ENCODE measurements around the gene IRGC.
A peak's percentile ranks its signal among the peaks of the same experiment; 100 is the strongest.

IRGC gene

DNA sequence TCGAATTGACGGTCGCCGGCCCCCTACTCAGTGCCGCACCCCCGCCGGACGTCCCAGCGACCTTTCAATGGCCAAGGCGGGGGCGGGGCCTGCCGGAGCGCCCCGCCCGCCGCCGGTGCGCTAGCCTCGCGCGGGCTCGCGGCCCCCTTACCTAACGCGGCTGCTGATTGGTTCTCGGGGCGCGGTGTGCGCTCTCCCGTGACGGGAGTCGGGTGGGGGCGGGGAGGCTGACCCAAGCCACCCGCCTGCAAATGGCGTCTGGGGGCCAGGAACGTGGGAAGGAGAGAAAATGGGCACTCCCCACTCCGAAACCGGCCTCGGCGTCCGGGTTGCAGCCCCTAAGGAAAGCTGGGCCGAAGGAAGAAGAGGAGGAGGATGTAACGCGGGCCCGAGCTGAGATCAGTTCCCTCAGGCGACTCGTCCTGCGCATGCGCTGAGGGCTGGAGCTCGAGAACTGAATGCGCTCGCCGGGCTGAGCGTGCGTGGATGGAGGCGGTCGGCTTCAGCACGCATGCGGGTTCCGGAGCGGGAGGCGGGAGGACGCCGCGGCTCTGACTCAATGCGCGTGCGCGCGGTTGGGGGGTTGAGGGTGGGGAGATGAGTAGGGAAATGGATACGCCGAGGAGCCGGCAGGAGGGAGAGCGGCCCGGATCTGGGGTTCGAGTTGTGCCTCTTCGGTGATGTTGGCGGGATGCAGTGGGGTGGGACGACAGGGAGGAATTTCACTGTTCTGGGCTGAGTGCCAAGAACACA, 38.8 kb downstream of the IRGC start, which contains the start of gene SMG9:
TSS of gene SMG9 (minus strand) at position 460 of the 753 bp plus-strand sequence. CDS start 4,221 bp downstream, outside the sequence.
- TF ChIP-seq ZNF70 (CRISPR knock-in tag; IDR thresholded peaks at IDR 0.05) (no peak), ESRRG (CRISPR knock-in tag; IDR thresholded peaks at IDR 0.05) (no peak), GLIS3 (CRISPR knock-in tag; IDR thresholded peaks at IDR 0.05) (no peak), TOX (CRISPR knock-in tag; IDR thresholded peaks at IDR 0.05; ENCODE audit: borderline replicate concordance) (no peak)
- TF ChIP-seq, protein P1, sequence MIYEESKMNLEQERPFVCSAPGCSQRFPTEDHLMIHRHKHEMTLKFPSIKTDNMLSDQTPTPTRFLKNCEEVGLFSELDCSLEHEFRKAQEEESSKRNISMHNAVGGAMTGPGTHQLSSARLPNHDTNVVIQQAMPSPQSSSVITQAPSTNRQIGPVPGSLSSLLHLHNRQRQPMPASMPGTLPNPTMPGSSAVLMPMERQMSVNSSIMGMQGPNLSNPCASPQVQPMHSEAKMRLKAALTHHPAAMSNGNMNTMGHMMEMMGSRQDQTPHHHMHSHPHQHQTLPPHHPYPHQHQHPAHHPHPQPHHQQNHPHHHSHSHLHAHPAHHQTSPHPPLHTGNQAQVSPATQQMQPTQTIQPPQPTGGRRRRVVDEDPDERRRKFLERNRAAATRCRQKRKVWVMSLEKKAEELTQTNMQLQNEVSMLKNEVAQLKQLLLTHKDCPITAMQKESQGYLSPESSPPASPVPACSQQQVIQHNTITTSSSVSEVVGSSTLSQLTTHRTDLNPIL (CRISPR knock-in tag; IDR thresholded peaks at IDR 0.05; ENCODE audit: low read depth), result no peak
- ATAC-seq, result peak; percentile 82

DNA sequence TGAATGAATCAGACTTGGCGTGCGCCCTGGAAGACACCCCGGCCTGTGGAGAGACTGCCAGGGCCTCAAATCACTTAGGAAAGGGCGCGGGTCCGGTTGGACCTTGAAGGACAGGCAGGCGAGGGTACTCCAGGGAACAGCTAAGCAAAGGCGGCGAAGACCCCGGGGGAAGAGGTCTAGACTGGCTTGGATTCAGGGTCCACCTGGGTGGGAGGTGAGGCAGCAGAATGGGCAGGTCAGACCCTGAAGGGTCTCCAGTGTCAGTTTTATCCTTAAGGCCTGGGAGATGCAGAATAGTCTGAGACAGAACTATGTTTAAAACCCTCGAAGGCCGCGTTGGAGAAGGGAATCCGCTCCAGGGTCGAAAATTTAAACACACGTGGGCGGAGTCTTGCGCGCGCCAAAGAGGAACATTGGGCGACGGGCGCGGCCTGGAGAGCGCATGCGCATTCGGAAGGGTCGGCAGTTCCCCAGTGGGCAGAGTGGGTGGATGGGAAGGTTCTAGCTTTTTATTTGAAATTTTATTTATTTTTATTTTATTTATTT, 39.5 kb downstream of the IRGC start:
- peak; percentile 38 for ATAC-seq

DNA sequence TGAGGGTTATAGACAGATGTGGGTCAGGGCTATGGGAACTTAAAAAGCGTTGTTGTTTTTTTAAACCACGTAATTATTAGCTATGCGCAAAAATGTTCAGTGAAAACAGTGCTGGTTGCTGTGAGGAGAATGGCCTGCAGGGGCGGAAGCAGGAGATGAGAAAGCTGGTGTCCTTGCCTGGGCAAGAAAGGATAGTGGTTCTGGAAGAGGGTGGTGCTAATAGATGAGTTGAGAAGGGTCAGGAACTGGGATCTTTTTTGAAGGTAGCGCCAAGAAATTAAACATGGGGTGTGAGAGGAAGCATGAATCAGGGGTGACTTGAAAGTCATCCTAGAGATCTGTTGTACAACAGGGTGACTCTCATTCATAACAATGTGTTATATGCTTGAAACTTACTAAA, 43.6 kb downstream of the IRGC start:
- peak; percentile 32 for ATAC-seq
- no peak for TF ChIP-seq ZFP3 (CRISPR knock-in tag; IDR thresholded peaks at IDR 0.05)
- no peak for TF ChIP-seq BACH2 (CRISPR knock-in tag; IDR thresholded peaks at IDR 0.05; ENCODE audit: borderline replicate concordance)
- no peak for TF ChIP-seq PPARA (CRISPR knock-in tag; IDR thresholded peaks at IDR 0.05; ENCODE audit: borderline replicate concordance)
- TF ChIP-seq RARB (CRISPR knock-in tag; IDR thresholded peaks at IDR 0.05), result no peak
- TF ChIP-seq, protein P1 (CRISPR knock-in tag; IDR thresholded peaks at IDR 0.05; ENCODE audit: low read depth), result no peak
- TF ChIP-seq, protein P2, sequence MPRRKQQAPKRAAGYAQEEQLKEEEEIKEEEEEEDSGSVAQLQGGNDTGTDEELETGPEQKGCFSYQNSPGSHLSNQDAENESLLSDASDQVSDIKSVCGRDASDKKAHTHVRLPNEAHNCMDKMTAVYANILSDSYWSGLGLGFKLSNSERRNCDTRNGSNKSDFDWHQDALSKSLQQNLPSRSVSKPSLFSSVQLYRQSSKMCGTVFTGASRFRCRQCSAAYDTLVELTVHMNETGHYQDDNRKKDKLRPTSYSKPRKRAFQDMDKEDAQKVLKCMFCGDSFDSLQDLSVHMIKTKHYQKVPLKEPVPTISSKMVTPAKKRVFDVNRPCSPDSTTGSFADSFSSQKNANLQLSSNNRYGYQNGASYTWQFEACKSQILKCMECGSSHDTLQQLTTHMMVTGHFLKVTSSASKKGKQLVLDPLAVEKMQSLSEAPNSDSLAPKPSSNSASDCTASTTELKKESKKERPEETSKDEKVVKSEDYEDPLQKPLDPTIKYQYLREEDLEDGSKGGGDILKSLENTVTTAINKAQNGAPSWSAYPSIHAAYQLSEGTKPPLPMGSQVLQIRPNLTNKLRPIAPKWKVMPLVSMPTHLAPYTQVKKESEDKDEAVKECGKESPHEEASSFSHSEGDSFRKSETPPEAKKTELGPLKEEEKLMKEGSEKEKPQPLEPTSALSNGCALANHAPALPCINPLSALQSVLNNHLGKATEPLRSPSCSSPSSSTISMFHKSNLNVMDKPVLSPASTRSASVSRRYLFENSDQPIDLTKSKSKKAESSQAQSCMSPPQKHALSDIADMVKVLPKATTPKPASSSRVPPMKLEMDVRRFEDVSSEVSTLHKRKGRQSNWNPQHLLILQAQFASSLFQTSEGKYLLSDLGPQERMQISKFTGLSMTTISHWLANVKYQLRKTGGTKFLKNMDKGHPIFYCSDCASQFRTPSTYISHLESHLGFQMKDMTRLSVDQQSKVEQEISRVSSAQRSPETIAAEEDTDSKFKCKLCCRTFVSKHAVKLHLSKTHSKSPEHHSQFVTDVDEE (CRISPR knock-in tag; IDR thresholded peaks at IDR 0.05), result no peak
- no peak for TF ChIP-seq ZNF70 (CRISPR knock-in tag; IDR thresholded peaks at IDR 0.05)
- no peak for TF ChIP-seq ZC3H10 (CRISPR knock-in tag; IDR thresholded peaks at IDR 0.05)
- TF ChIP-seq ZNF565 (CRISPR knock-in tag; conservative IDR thresholded peaks at IDR 0.05; ENCODE audit: low read depth), result no peak
- TF ChIP-seq ZFP30 (CRISPR knock-in tag; IDR thresholded peaks at IDR 0.05), result no peak
- TF ChIP-seq TCF4 (CRISPR knock-in tag; IDR thresholded peaks at IDR 0.05; ENCODE audit: borderline replicate concordance), result no peak

More for the DNA sequence above, 39.5 kb downstream of the IRGC start:
- TF ChIP-seq ZNF565 (CRISPR knock-in tag; conservative IDR thresholded peaks at IDR 0.05; ENCODE audit: low read depth) (no peak), BACH2 (CRISPR knock-in tag; IDR thresholded peaks at IDR 0.05; ENCODE audit: borderline replicate concordance) (no peak), ISL1 (CRISPR knock-in tag; IDR thresholded peaks at IDR 0.05) (no peak), CSDC2 (CRISPR knock-in tag; IDR thresholded peaks at IDR 0.05) (no peak), ZNF70 (CRISPR knock-in tag; IDR thresholded peaks at IDR 0.05) (no peak), ESRRG (CRISPR knock-in tag; IDR thresholded peaks at IDR 0.05) (no peak), ZFP3 (CRISPR knock-in tag; IDR thresholded peaks at IDR 0.05) (no peak)
- TF ChIP-seq, protein P1 (CRISPR knock-in tag; IDR thresholded peaks at IDR 0.05; ENCODE audit: low read depth), result no peak

DNA sequence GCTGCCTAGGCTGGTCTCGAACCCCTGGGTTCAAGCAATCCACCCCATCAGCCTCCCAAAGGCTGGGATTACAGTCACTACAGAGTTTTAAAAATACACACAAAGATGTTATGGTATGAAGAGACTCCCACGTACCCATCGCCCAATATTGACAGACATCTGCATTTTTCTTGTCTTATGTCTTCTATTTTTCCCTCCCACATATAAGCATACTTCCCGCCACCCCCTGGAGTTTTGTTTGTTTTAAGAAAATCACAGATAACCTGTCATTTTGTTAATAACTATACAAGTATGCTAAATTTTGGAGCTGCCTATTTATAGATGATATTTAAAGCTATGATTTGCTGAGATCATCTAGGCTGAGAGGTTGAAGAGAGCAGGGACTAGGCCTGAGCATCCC, 45.1 kb downstream of the IRGC start:
- TF ChIP-seq ZFP30 (CRISPR knock-in tag; IDR thresholded peaks at IDR 0.05) (no peak), TCF4 (CRISPR knock-in tag; IDR thresholded peaks at IDR 0.05; ENCODE audit: borderline replicate concordance) (no peak)
- TF ChIP-seq, protein P2 (CRISPR knock-in tag; IDR thresholded peaks at IDR 0.05), result no peak
- ATAC-seq, result no peak
